Middle frontal gyrus (tissue), 1 donor: Measurements from ENCODE around the gene CTNND2.
"Not testable (repeated sequence)": the region's sequence is repeated elsewhere in the genome, so short reads cannot be mapped to it uniquely, and the experiment has no call there.

Experiments used
- DNase-seq: peaks from one replicate; pipeline ENCODE4 v3.0.0-alpha.2; 2015; ENCODE audit warnings: low spot score; ENCODE audit errors: extremely low spot score

CTNND2 gene

DNA sequence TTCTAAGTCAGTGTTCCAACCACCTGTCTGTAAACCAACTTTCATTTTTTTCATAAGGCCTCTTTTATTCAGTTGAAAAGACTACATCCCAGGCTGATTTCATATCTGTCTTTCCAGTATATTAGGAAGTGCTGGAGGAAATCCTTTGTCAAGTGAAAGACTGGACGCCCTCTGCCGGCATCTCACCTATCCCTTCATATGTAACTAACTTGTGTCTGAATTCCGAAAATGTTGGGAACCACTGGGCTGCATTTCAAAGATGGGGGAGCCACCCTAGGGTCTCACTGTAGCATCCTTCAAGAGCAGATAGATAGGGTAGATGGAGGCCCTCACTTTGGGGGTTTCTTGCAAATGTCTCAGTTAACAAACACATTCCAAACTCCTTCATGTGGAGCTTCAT, 569.8 kb downstream of the CTNND2 start:
- no peak for DNase-seq

DNA sequence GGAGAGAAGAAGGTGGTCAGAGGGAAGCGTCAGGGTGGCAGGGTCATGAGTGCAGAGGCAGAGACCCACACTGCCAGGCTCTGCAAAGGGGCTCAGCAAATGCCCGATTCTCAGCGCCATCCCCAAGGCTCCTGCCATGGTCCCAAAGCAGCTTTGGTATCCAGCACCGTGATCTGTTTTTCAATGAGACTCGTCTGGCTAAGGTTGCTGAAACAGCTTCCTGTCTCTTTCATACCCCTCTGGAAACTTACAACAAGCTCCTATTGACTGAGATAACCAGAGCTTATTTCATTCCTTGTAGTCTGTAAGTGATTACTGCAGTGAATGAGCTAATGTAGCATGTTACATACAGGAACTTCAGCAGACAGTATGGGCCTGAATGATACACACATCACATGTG, 574.6 kb downstream of the CTNND2 start:
- DNase-seq, result no peak

DNA sequence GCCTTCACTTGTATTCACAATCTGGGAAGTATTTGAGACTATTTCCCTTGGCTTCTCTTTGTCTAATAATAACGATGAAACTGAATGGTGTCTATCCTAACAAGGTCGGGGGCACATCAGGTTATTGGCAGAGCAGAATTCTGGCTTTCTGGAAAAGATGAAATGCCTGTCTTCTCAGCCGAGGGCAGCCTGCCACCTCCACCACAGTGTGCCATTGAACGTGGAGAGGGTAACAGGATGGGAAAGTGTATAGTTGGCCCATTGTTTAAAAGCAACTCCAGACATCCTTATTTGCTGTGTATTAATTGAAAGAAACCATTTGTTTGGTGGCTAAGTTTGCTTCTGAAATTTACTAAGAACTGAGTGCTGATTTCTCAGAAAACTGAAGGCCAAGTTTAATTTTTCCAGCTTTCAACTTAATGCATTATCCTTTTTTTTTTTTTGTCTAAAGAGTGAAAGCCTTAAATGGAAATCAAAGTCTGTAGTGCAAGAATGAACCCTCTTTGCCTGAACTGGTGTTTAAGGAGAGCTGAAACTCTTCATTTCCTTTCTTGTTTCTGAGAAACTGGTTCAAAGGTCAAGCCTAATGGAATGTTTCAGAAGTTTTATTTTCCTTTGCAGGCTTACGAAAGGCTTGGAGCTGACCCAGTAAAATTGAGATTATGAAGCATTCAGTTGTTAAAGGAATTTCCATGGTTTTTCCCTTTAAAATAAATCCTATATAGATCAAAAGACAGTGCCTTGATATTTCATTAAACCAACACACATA, 579.5 kb downstream of the CTNND2 start:
- no peak for DNase-seq

GRCh38 chr5:11323761-11324160, 580.5 kb downstream of the CTNND2 start:
- DNase-seq, result no peak

- DNase-seq, result no peak
These were observed 582.1 kb downstream of the CTNND2 start for GRCh38 chr5:11322133-11322532.

DNA sequence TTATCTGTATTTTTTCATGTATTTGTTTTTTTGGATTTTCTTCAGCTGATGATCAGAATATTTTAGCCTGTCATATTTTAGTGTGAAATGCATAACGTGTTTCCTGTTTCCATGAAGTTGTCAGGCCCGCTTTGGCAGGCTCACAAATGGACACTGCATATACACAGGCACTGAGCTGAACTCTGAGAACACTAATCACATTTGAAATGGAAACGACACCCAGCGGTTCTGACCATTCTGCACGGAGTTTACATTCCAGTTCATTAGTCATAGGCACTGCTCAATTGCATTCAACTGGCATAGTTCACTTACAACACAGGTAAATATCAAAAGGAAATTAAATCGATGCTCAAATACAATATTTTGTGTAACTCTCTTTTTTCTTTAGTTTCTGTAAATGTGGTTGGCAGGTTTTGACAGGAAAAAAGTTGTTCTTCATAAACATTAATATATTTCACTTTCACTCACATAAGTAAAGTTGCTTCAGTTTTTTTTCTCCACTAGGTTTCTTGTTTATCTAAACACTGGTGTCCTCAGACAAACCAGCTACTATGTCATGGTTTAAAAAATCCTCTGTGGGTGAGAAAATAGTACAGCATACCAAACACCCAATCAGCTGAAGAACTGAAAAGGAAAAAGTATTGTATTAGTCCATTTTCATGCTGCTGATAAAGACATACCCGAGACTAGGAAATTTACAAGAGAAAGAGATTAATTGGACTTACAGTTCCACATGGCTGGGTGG, 584.2 kb downstream of the CTNND2 start:
- no peak for DNase-seq

- not testable (repeated sequence) for DNase-seq
These were observed 590.6 kb downstream of the CTNND2 start for GRCh38 chr5:11313694-11314093.

DNA sequence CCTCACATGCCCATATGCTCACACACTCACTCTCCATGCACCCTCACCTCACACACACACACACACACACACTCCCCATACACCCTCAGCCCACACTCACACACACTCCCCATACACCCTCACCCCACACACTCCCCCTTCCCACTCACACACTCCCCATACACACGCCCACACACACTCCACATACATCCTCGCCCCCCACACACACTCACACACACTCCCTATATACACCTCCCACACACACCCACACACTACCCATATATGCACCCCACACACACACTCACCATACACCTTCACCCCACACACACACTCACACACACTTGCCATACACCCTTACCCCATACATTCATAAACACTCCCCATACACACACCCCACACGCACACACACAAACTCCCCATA, 592.5 kb downstream of the CTNND2 start:
- no peak for DNase-seq

- DNase-seq, result no peak
These were observed 593.0 kb downstream of the CTNND2 start for GRCh38 chr5:11311272-11311671.

DNA sequence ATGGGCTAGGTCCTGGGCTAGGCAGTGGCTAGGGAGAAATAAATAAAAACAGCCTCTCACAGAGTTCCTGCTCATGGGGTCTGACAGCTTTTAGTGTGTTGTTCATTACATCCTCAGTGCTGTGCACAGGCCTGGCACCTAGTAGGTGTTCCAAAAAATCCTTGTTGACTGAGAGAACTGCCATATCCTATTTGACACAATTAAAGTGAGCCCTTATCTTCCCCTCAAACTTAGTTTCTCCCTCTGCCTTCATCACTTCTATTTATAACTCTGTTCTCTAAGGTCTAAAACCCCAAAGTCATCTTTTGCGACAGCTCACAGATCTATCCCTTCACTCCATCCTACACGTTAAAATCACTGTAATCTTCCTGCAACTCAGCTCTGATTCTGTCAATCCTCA, 594.1 kb downstream of the CTNND2 start:
- no peak for DNase-seq

DNA sequence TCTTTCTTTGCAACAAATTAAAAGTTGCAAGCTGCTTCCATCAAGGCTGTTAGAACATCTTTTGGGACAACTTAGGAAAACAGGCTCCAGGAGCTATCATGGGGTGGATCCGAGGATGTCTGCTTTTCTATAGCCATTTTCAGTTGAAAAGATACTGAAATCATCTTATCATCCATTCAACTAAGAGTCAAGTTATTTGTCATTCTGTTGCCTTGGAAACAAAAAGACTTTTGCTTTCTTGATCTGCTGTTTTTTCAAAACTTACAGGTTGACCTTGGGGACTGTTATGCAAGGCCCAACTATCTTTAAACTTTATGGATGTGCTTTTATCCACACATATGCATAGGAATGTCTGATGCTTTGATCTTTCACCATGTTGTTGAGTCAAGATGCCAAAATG, 597.9 kb downstream of the CTNND2 start:
- no peak for DNase-seq

- no peak for DNase-seq
These were observed 599.0 kb downstream of the CTNND2 start for GRCh38 chr5:11305245-11305644.

GRCh38 chr5:11304641-11305040, 599.6 kb downstream of the CTNND2 start:
- no peak for DNase-seq

- no peak for DNase-seq
These were observed 601.6 kb downstream of the CTNND2 start for GRCh38 chr5:11302663-11303062.

DNA sequence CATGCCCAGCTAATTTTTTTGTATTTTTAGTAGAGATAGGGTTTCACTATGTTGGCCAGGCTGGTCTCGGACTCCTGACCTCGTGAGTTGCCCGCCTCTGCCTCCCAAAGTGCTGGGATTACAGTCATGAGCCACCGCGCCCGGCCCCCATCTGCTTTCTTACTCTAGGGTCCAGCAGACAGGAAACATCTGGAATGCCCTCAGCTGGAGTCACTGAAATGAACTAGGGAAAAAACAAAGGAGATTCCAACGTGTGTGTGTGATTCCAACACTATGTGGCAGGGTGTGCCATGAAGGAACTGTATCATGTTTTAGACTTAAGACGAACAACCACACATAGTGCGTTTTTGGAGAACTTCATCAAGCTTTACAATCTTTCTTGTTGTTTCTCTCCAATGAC, 603.1 kb downstream of the CTNND2 start:
- no peak for DNase-seq

DNA sequence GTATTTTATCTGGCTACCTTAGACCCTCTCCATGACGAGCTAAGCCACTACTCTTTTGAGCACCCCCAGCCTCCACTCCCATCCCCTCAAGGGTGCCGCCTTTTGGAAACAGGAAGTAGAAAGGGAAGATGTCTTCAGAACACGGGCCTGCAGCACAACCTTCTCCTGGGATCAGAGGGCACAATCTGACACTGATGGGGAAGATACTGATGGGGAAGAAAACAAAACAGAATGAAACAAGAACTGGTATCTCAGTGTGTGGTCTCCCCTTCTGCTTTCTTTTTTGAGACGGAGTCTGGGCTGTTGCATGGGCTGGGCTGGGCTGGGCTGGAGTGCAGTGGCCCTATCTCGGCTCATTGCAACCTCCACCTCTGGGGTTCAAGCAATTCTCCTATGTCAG, 603.5 kb downstream of the CTNND2 start:
- no peak for DNase-seq

- no peak for DNase-seq
These were observed 605.4 kb downstream of the CTNND2 start for GRCh38 chr5:11298877-11299276.

- no peak for DNase-seq
These were observed 610.7 kb downstream of the CTNND2 start for GRCh38 chr5:11293523-11293922.

DNA sequence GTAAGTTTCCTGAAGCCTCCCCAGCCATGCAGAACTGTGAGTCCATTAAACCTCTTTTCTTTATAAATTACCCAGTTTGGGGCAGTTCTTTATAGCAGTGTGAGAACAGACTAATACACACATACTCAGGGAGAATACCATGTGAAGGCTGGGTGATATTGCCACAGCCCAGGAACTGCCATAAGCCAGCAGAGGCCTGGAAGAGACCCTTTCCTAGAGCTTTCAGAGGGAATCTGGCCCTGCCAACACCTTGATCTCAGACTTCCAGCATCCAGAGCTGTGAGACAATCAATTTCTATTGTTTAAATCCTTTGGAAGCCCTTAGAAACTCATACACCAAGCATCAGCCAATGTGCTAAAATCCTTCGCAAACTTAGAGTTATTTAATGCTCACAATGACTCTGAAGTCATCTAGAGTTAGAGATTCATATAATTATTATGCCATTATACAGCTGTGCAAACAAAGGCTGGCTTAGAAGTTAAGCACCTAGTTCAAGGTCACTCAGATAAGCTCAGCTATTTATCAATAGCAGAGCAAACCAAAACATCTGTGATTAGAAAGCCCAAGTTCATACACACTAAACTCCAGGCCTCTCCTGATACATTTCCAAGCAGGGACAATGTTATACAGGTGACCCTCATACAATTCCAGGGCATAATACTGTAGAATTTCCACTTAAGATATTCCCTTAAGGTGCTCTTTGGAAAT, 611.4 kb downstream of the CTNND2 start:
- no peak for DNase-seq

DNA sequence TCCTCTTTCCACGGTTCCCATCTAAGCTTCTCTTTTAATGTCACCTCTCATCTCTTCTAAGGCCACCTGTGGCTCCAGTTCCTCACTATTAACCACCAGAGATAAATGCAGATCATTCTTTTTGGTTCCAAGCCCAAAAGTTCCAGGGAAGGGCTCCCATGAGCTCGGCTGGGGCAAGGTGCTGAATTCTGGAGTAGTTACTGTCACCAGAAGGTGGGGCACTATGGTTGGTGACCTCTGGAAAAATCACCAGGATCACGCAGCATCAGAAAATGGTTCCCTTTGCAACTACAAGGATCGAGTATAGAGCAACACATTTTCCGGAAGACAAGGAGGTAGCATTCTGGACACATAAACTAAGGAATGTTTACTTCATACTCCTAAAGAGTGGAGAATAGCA, 614.5 kb downstream of the CTNND2 start:
- no peak for DNase-seq

DNA sequence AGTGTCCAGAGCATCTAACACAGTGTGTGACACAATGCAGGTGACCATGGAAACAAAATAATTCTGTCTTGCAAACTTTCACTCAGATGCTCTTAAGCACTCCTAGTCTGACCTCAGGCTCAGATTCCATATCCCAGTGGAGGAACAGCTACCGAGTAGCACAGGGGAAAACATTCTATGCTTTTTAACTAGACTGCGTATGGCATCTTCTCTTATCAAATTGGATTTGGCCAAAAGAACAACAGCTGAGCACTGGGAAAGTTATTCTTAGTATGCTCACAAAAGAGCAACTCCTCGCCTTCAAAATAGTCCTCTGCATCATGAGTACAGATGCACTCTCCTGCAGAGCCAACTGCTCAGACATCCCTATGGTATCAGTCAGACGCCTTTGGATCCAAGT, 615.0 kb downstream of the CTNND2 start:
- DNase-seq, result no peak

GRCh38 chr5:11281842-11282241, 622.4 kb downstream of the CTNND2 start:
- no peak for DNase-seq
